ENCODE measurements around the gene SRC. TPM values are rescaled to one million over a fixed set of nuclear protein-coding genes. Genes with fewer than 3 reads are reported as not detected.

The SRC gene
- total RNA-seq, 1 experiment from 2014 or later: 42.3 TPM

DNA sequence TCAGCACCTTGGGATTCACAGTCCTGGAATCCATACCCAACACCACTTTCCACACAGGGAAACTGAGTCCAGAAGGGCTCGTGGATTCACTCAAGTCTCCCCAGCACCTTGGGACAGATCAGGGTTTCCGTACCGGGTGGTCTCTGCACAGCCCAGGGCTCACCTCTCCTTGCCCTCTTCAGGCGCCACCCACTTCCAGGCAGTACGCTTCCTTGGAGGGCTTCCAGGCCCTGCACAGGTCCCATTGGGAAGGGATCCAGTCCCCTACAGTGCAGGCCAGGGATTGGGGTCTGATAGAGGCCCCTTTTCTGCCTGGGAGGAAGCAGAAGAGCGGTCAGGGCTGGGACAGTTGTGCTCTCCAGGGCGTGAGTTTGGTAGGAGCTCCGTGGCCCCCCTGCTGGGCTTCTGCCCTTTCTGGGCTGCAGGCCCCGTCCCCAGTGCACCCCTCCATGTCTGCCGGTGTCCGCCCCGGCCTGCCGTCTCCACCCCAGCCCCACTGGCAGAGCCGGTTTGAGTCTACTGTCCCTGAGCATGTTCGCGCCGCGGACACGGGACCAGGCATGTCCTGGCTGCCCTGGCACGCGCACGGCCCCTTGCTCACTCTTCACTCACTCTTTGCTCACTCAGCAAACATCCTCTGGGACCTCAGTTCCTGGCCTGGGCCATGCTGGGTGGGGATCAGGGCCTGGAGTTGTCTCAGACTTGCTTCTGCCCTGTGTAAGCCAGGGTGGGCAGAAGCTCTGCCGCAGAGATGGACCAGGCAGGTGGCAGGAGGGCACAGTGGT lies 12.6 kb downstream of the SRC start:
- DNase-seq (ENCODE audit: low read depth, low spot score) (no peak), ATAC-seq (no peak)
- H2AFZ ChIP-seq (ENCODE audit: low read depth, low read length, poor library complexity, severe bottlenecking): no peak overlapping the region
- H3K4me2 ChIP-seq (ENCODE audit: low read length): no peak overlapping the region
- ChIA-PET RAD21 (ENCODE audit: low non-redundant PET in 1 of 2, low total read pairs in 2 of 2, uncharacterized antibody in 2 of 2, unreplicated experiment in 2 of 2) (no interaction called here), CTCF (no interaction called here), POLR2A (no interaction called here)
- H3K27me3 ChIP-seq (ENCODE audit: insufficient read depth, low read length): no peaks in the 10 kb centered on the region
- 0 out of 4 replicates have a peak, but pooled peaks cover 0 to 3% of the 10 kb centered on the region in 2 experiments for H3K36me3 ChIP-seq (ENCODE audit: control insufficient read depth in 1 of 2, insufficient read depth in 2 of 2, low read length in 2 of 2)
- TF ChIP-seq EZH2 (IDR thresholded peaks at IDR 0.05) (no peak), POLR2A (IDR thresholded peaks at IDR 0.05; ENCODE audit: borderline replicate concordance, extremely low read depth, insufficient read depth, insufficient read length) (no peak), CEBPB (IDR thresholded peaks at IDR 0.05; ENCODE audit: low read depth) (no peak), TCF7L2 (IDR thresholded peaks at IDR 0.05; ENCODE audit: borderline replicate concordance, extremely low read depth, insufficient read depth, insufficient read length) (no peak), FOSL1 (IDR thresholded peaks at IDR 0.05; ENCODE audit: low read depth) (no peak), EZH2phosphoT487 (IDR thresholded peaks at IDR 0.05; ENCODE audit: borderline replicate concordance) (no peak), JUND (IDR thresholded peaks at IDR 0.05) (no peak), ELF1 (IDR thresholded peaks at IDR 0.05; ENCODE audit: borderline replicate concordance, low read depth) (no peak), ZNF274 (IDR thresholded peaks at IDR 0.05; ENCODE audit: low read depth, low read length) (no peak), YY1 (IDR thresholded peaks at IDR 0.05; ENCODE audit: extremely low read depth, insufficient replicate concordance, low read depth, low read length) (no peak), SP1 (IDR thresholded peaks at IDR 0.05; ENCODE audit: low read depth) (no peak), POLR2AphosphoS5 (IDR thresholded peaks at IDR 0.05; ENCODE audit: low read depth, low read length) (no peak), ZFX (IDR thresholded peaks at IDR 0.05) (no peak), SRF (IDR thresholded peaks at IDR 0.05; ENCODE audit: low read depth) (no peak), RAD21 (IDR thresholded peaks at IDR 0.05; ENCODE audit: low read depth) (no peak)
- TF ChIP-seq, protein P1, sequence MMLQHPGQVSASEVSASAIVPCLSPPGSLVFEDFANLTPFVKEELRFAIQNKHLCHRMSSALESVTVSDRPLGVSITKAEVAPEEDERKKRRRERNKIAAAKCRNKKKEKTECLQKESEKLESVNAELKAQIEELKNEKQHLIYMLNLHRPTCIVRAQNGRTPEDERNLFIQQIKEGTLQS (IDR thresholded peaks at IDR 0.05): no peak
- TF ChIP-seq, protein P2, sequence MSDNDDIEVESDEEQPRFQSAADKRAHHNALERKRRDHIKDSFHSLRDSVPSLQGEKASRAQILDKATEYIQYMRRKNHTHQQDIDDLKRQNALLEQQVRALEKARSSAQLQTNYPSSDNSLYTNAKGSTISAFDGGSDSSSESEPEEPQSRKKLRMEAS (IDR thresholded peaks at IDR 0.05): no peak
- TF ChIP-seq, protein P3, sequence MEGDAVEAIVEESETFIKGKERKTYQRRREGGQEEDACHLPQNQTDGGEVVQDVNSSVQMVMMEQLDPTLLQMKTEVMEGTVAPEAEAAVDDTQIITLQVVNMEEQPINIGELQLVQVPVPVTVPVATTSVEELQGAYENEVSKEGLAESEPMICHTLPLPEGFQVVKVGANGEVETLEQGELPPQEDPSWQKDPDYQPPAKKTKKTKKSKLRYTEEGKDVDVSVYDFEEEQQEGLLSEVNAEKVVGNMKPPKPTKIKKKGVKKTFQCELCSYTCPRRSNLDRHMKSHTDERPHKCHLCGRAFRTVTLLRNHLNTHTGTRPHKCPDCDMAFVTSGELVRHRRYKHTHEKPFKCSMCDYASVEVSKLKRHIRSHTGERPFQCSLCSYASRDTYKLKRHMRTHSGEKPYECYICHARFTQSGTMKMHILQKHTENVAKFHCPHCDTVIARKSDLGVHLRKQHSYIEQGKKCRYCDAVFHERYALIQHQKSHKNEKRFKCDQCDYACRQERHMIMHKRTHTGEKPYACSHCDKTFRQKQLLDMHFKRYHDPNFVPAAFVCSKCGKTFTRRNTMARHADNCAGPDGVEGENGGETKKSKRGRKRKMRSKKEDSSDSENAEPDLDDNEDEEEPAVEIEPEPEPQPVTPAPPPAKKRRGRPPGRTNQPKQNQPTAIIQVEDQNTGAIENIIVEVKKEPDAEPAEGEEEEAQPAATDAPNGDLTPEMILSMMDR (IDR thresholded peaks at IDR 0.05 in 2 of 3, conservative IDR thresholded peaks at IDR 0.05 in 1 of 3; ENCODE audit: borderline replicate concordance in 1 of 3, insufficient read depth in 1 of 3, low read depth in 2 of 3, low read length in 2 of 3): no peak
- TF ChIP-seq, protein P4, sequence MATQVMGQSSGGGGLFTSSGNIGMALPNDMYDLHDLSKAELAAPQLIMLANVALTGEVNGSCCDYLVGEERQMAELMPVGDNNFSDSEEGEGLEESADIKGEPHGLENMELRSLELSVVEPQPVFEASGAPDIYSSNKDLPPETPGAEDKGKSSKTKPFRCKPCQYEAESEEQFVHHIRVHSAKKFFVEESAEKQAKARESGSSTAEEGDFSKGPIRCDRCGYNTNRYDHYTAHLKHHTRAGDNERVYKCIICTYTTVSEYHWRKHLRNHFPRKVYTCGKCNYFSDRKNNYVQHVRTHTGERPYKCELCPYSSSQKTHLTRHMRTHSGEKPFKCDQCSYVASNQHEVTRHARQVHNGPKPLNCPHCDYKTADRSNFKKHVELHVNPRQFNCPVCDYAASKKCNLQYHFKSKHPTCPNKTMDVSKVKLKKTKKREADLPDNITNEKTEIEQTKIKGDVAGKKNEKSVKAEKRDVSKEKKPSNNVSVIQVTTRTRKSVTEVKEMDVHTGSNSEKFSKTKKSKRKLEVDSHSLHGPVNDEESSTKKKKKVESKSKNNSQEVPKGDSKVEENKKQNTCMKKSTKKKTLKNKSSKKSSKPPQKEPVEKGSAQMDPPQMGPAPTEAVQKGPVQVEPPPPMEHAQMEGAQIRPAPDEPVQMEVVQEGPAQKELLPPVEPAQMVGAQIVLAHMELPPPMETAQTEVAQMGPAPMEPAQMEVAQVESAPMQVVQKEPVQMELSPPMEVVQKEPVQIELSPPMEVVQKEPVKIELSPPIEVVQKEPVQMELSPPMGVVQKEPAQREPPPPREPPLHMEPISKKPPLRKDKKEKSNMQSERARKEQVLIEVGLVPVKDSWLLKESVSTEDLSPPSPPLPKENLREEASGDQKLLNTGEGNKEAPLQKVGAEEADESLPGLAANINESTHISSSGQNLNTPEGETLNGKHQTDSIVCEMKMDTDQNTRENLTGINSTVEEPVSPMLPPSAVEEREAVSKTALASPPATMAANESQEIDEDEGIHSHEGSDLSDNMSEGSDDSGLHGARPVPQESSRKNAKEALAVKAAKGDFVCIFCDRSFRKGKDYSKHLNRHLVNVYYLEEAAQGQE (IDR thresholded peaks at IDR 0.05; ENCODE audit: low read depth): no peak
- TF ChIP-seq, protein P5, sequence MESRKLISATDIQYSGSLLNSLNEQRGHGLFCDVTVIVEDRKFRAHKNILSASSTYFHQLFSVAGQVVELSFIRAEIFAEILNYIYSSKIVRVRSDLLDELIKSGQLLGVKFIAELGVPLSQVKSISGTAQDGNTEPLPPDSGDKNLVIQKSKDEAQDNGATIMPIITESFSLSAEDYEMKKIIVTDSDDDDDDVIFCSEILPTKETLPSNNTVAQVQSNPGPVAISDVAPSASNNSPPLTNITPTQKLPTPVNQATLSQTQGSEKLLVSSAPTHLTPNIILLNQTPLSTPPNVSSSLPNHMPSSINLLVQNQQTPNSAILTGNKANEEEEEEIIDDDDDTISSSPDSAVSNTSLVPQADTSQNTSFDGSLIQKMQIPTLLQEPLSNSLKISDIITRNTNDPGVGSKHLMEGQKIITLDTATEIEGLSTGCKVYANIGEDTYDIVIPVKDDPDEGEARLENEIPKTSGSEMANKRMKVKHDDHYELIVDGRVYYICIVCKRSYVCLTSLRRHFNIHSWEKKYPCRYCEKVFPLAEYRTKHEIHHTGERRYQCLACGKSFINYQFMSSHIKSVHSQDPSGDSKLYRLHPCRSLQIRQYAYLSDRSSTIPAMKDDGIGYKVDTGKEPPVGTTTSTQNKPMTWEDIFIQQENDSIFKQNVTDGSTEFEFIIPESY (IDR thresholded peaks at IDR 0.05; ENCODE audit: extremely low read depth, insufficient replicate concordance, low read length): no peak
- H3K27ac ChIP-seq (ENCODE audit: low read depth, low read length): no peak overlapping the region
- H3K9me3 ChIP-seq (ENCODE audit: control insufficient read depth in 1 of 2, insufficient read depth in 1 of 2, low read depth in 1 of 2, low read length in 2 of 2): no peaks in the 10 kb centered on the region
- no peaks in the 10 kb centered on the region for H4K20me1 ChIP-seq (ENCODE audit: insufficient read depth)
- no peaks in the 10 kb centered on the region for H3K9me2 ChIP-seq (ENCODE audit: insufficient read depth)
- BruUV-seq (replicated peaks): no TSS peak
- no peaks in the 10 kb centered on the region for H3K4me1 ChIP-seq (ENCODE audit: control insufficient read depth in 1 of 2, insufficient read depth in 2 of 2, low read length in 2 of 2)
- peaks cover 88% of the 10 kb centered on the region for H3K79me2 ChIP-seq (ENCODE audit: insufficient read depth, low read length)
- H3K9ac ChIP-seq (ENCODE audit: low read length): no peak overlapping the region
- intact Hi-C loops (cut with micrococcal nuclease): no loop called here
- H3K4me3 ChIP-seq (replicated peaks in 1 of 2; ENCODE audit: low read depth in 1 of 2, low read length in 2 of 2): no peak overlapping the region

Data from HCT116 (cell line).